Measurements from ENCODE around the gene CDK5RAP2.

CDK5RAP2 gene

GRCh38 chr9:120608421-120608820 is 28.5 kb upstream of the CDK5RAP2 start:
- Histone ChIP-seq H3K27me3 (ENCODE audit: insufficient read depth, low read length, poor library complexity) (no peaks in the 10 kb centered on the region), H3K4me3 (ENCODE audit: low read depth in 1 of 2, low read length in 2 of 2) (no peak overlapping the region), H3K79me2 (ENCODE audit: insufficient read depth, low read length) (no peaks in the 10 kb centered on the region), H2AFZ (ENCODE audit: low read depth, low read length) (no peak overlapping the region), H3K36me3 (ENCODE audit: insufficient read depth, low read length) (peaks cover 39% of the 10 kb centered on the region; the same call in 1 of the 2 replicates), H3K9ac (ENCODE audit: low read depth, low read length) (no peak overlapping the region), H3K9me3 (ENCODE audit: insufficient read depth, low read length, severe bottlenecking) (no peaks in the 10 kb centered on the region), H3K4me1 (ENCODE audit: insufficient read depth, low read length) (no peaks in the 10 kb centered on the region), H4K20me1 (ENCODE audit: insufficient read depth, low read length) (no peaks in the 10 kb centered on the region), H3K27ac (ENCODE audit: low read length) (no peak overlapping the region), H3K4me2 (ENCODE audit: insufficient read depth, low read length) (no peak overlapping the region)
- ATAC-seq (ENCODE audit: insufficient read depth, low read depth), result no peak
- no peak for TF ChIP-seq EZH2 (IDR thresholded peaks at IDR 0.05; ENCODE audit: borderline replicate concordance, low read depth, low read length, severe bottlenecking)
- no peak for TF ChIP-seq CTCF (IDR thresholded peaks at IDR 0.05; ENCODE audit: borderline replicate concordance, extremely low read depth, low read length, poor library complexity, severe bottlenecking)
- no peak for DNase-seq

- no peak for DNase-seq
- ATAC-seq (ENCODE audit: insufficient read depth, low read depth), result no peak
These were observed 23.6 kb upstream of the CDK5RAP2 start for GRCh38 chr9:120603591-120603990.

GRCh38 chr9:120603010-120603409 is 23.0 kb upstream of the CDK5RAP2 start:
- Histone ChIP-seq H3K27me3 (ENCODE audit: insufficient read depth, low read length, poor library complexity) (no peaks in the 10 kb centered on the region), H3K4me3 (ENCODE audit: low read depth in 1 of 2, low read length in 2 of 2) (no peak overlapping the region), H3K36me3 (ENCODE audit: insufficient read depth, low read length) (peaks cover 23% of the 10 kb centered on the region; the same call in 1 of the 2 replicates), H3K79me2 (ENCODE audit: insufficient read depth, low read length) (no peaks in the 10 kb centered on the region), H3K9me3 (ENCODE audit: insufficient read depth, low read length, severe bottlenecking) (no peaks in the 10 kb centered on the region), H3K9ac (ENCODE audit: low read depth, low read length) (no peak overlapping the region), H4K20me1 (ENCODE audit: insufficient read depth, low read length) (no peaks in the 10 kb centered on the region), H2AFZ (ENCODE audit: low read depth, low read length) (no peak overlapping the region), H3K4me1 (ENCODE audit: insufficient read depth, low read length) (no peaks in the 10 kb centered on the region), H3K27ac (ENCODE audit: low read length) (no peak overlapping the region), H3K4me2 (ENCODE audit: insufficient read depth, low read length) (no peak overlapping the region)
- TF ChIP-seq CTCF (IDR thresholded peaks at IDR 0.05; ENCODE audit: borderline replicate concordance, extremely low read depth, low read length, poor library complexity, severe bottlenecking), result no peak
- no peak for TF ChIP-seq EZH2 (IDR thresholded peaks at IDR 0.05; ENCODE audit: borderline replicate concordance, low read depth, low read length, severe bottlenecking)
- ATAC-seq (ENCODE audit: insufficient read depth, low read depth) (no peak), DNase-seq (no peak)

More at GRCh38 chr9:120603591-120603990, 23.6 kb upstream of the CDK5RAP2 start:
- Histone ChIP-seq H3K27ac (ENCODE audit: low read length) (no peak overlapping the region), H4K20me1 (ENCODE audit: insufficient read depth, low read length) (no peaks in the 10 kb centered on the region), H3K4me1 (ENCODE audit: insufficient read depth, low read length) (no peaks in the 10 kb centered on the region), H2AFZ (ENCODE audit: low read depth, low read length) (no peak overlapping the region), H3K9ac (ENCODE audit: low read depth, low read length) (no peak overlapping the region), H3K36me3 (ENCODE audit: insufficient read depth, low read length) (peaks cover 24% of the 10 kb centered on the region; the same call in 1 of the 2 replicates), H3K79me2 (ENCODE audit: insufficient read depth, low read length) (no peaks in the 10 kb centered on the region), H3K4me2 (ENCODE audit: insufficient read depth, low read length) (no peak overlapping the region), H3K27me3 (ENCODE audit: insufficient read depth, low read length, poor library complexity) (no peaks in the 10 kb centered on the region), H3K9me3 (ENCODE audit: insufficient read depth, low read length, severe bottlenecking) (no peaks in the 10 kb centered on the region), H3K4me3 (ENCODE audit: low read depth in 1 of 2, low read length in 2 of 2) (no peak overlapping the region)
- no peak for TF ChIP-seq EZH2 (IDR thresholded peaks at IDR 0.05; ENCODE audit: borderline replicate concordance, low read depth, low read length, severe bottlenecking)
- TF ChIP-seq CTCF (IDR thresholded peaks at IDR 0.05; ENCODE audit: borderline replicate concordance, extremely low read depth, low read length, poor library complexity, severe bottlenecking), result no peak

- Histone ChIP-seq H2AFZ (ENCODE audit: low read depth, low read length) (no peak overlapping the region), H3K4me3 (ENCODE audit: low read depth in 1 of 2, low read length in 2 of 2) (no peak overlapping the region), H3K27me3 (ENCODE audit: insufficient read depth, low read length, poor library complexity) (no peaks in the 10 kb centered on the region), H3K27ac (ENCODE audit: low read length) (no peak overlapping the region), H4K20me1 (ENCODE audit: insufficient read depth, low read length) (no peaks in the 10 kb centered on the region), H3K9me3 (ENCODE audit: insufficient read depth, low read length, severe bottlenecking) (no peaks in the 10 kb centered on the region), H3K4me1 (ENCODE audit: insufficient read depth, low read length) (no peaks in the 10 kb centered on the region), H3K36me3 (ENCODE audit: insufficient read depth, low read length) (no peaks in the 10 kb centered on the region), H3K4me2 (ENCODE audit: insufficient read depth, low read length) (no peak overlapping the region), H3K9ac (ENCODE audit: low read depth, low read length) (no peak overlapping the region), H3K79me2 (ENCODE audit: insufficient read depth, low read length) (no peaks in the 10 kb centered on the region)
- TF ChIP-seq EZH2 (IDR thresholded peaks at IDR 0.05; ENCODE audit: borderline replicate concordance, low read depth, low read length, severe bottlenecking), result no peak
- TF ChIP-seq CTCF (IDR thresholded peaks at IDR 0.05; ENCODE audit: borderline replicate concordance, extremely low read depth, low read length, poor library complexity, severe bottlenecking), result no peak
- ATAC-seq (ENCODE audit: insufficient read depth, low read depth), result no peak
- DNase-seq, result no peak
These were observed 13.9 kb upstream of the CDK5RAP2 start for GRCh38 chr9:120593955-120594277.
